Ovary (tissue), 3 donors: Measurements from ENCODE around the gene NIM1K.

Experiments used
- EP300 ChIP-seq: sonication (generic); formaldehyde crosslinking; IDR thresholded peaks from one replicate; pipeline ENCODE4 v1.6.1; 2017; ENCODE audit warnings: antibody characterized with exemption
- POLR2A ChIP-seq: fragments of 450-650 bp; IDR thresholded peaks from one replicate; pipeline ENCODE4 v1.6.1; 2017; ENCODE audit warnings: antibody characterized with exemption, mild to moderate bottlenecking, moderate library complexity
- TF ChIP-seq, protein P1 (sequence below), 3 donors: fragments of 450-650 bp in 2 of 3; fragments of 200-600 bp in 1 of 3; IDR thresholded peaks; one replicate each; pipeline versions ENCODE4 v1.5.1 to v1.8.0; 2016 to 2022; ENCODE audit warnings: antibody characterized with exemption in 3 of 3, mild to moderate bottlenecking in 1 of 3
- donor health status: DM: no; HTN: no; CAD: no.

DNA sequence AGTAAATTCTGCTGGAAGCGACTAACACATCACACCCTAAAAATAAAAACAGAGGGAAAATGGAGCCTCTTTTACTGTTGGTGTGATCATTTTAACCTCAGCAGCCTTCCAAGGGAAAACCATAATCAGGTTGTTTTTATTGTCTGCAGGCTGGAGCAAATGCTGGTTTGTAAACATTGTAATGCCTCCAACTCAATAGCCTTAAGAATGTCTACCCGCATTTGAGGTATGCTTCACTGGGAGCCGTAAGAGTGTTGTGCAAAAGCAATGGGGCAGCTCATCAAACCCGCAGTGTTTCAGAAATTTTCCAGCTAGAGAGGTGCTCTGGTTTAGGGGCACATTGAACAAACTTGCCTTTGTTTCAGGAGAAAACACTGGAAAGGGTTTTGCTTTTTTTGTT is 17.0 kb downstream of the NIM1K start:
- TF ChIP-seq, protein P1, sequence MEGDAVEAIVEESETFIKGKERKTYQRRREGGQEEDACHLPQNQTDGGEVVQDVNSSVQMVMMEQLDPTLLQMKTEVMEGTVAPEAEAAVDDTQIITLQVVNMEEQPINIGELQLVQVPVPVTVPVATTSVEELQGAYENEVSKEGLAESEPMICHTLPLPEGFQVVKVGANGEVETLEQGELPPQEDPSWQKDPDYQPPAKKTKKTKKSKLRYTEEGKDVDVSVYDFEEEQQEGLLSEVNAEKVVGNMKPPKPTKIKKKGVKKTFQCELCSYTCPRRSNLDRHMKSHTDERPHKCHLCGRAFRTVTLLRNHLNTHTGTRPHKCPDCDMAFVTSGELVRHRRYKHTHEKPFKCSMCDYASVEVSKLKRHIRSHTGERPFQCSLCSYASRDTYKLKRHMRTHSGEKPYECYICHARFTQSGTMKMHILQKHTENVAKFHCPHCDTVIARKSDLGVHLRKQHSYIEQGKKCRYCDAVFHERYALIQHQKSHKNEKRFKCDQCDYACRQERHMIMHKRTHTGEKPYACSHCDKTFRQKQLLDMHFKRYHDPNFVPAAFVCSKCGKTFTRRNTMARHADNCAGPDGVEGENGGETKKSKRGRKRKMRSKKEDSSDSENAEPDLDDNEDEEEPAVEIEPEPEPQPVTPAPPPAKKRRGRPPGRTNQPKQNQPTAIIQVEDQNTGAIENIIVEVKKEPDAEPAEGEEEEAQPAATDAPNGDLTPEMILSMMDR (IDR thresholded peaks at IDR 0.05): no peak
- no peak for TF ChIP-seq POLR2A
- no peak for TF ChIP-seq EP300
